NOMO-1 treated with DMSO at 0.1 percent for 48 hours (cell line): Measurements from ENCODE around the gene RAB7A.
"Not testable (repeated sequence)": the region's sequence is repeated elsewhere in the genome, so short reads cannot be mapped to it uniquely, and the experiment has no call there.

Experiments
- DNase-seq: peaks from one replicate; lab custom pipeline; 2025; ENCODE audit not compliant: unreplicated experiment; lab: John Stamatoyannopoulos, UW

Gene RAB7A

GRCh38 chr3:128815318-128816064, 89.5 kb downstream of the RAB7A start:
- peak; percentile 15 for DNase-seq

DNA sequence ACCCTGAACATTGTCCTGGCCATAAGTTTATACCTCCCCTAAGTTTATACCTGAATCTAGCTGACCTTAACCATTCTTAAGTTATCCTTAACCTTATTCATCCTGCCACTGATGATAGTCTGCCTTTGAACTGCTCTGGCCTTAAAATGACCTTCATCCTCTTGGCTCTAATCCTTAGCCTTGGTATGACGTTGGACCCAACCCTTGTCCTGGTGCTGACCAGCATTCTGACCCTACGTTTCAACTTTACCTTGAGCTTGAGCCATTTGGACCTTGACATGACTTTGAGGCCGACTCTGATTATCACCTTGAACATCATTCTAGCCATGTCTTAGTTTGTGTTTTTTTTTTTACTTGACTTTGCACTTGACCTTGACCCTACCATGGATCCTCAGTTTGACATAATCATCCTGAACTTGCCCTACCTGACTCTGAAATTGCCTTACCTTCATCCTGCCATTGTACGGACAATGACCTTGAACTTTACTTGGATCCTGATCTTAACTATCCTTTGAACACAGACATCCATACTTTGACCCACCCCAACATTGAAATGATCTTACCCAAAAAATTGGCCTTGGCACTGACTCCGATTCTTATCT, 92.3 kb downstream of the RAB7A start:
- DNase-seq: no peak

- no peak for DNase-seq
These were observed 94.4 kb downstream of the RAB7A start for GRCh38 chr3:128820252-128820839.

DNA sequence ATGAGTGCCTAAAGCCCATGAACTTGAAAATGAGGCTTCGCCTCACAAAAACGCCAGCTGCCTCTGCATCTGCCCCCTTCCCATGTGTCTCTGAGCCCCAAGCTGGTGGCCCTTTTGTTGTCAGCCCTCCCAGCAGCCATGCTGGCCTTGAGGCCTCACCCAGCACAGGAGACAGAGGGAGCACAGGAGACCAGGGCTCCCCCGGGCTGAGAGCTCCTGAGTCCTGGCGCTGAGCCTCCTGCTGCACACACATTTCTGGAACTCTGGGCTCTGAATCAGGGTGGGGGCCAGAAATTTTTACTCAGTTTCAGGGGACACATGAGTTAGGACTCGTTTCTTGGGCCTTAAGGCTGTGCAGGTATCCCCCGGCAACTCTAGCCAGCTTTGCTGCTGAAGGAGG, 97.0 kb downstream of the RAB7A start:
- DNase-seq: no peak

- no peak for DNase-seq
These were observed 97.6 kb downstream of the RAB7A start for GRCh38 chr3:128823631-128824030.

- DNase-seq: no peak
These were observed 98.3 kb downstream of the RAB7A start for GRCh38 chr3:128824132-128824850.

DNA sequence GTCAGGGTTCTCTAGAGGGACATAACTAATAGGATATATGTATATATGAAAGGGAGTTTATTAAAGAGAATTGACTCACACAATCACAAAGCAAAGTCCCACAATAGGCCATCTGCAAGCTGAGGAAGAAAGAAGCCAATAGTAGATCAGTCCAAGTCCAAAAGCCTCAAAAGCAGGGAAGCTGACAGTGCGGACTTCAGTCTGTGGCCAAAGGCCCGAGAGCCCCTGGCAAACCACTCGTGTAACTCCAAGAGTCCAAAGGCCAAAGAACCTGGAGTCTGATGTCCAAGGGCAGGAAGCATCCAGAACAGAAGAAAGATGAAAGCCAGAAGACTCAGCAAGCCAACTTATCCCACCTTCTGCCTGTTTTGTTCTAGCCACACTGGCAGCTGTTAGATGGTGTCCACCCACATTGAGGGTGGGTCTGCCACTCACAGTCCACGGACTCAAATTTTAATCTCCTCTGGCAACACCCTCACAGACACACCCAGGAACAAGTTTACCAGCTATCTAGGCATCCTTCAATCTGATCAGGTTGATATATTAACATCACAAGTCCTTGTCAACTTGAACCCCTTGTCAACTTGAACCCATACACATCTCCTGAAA, 99.2 kb downstream of the RAB7A start:
- DNase-seq: no peak

- not testable (repeated sequence) for DNase-seq
These were observed 103.1 kb downstream of the RAB7A start for GRCh38 chr3:128829087-128829486.

GRCh38 chr3:128829925-128830625, 104.1 kb downstream of the RAB7A start:
- DNase-seq: not testable (repeated sequence)

DNA sequence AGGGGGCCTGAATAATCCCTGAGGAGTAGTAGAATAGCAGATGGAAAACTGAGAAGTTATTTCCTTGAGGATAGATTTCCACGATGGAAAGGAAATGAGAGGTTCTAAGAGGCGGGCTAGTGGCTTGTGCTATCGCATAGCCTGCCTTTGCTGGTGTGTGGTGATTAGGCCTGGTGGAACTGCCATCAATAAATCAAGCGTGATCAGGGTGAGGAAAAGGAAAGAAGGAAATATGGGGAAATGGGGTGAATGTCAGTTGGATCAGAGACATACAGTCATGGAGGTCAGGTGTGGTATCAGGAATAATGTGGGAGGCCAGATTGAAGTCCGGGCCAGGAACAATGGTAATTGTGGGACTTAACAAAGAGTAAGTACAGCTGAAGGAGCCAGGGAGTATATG, 104.8 kb downstream of the RAB7A start:
- DNase-seq: not testable (repeated sequence)

DNA sequence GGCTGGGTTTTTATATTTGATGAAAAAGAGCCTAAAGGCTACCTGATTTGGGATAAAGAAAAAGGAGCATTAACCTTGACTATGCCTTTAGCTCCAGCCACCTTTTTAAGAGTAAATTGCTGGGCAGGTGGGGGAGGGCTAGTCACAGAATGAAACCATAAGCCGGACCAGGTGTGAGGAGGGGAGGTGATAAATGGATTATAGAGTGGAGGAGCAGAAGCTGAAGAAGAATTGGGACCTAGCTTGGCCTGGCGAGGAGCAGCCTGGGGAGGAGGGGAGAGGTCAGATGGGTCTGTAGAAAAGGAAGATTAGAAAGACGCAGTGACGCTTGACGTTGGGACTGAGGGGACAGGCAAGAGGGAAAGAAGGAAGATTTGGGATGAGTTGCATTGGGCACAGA, 107.0 kb downstream of the RAB7A start:
- not testable (repeated sequence) for DNase-seq

DNA sequence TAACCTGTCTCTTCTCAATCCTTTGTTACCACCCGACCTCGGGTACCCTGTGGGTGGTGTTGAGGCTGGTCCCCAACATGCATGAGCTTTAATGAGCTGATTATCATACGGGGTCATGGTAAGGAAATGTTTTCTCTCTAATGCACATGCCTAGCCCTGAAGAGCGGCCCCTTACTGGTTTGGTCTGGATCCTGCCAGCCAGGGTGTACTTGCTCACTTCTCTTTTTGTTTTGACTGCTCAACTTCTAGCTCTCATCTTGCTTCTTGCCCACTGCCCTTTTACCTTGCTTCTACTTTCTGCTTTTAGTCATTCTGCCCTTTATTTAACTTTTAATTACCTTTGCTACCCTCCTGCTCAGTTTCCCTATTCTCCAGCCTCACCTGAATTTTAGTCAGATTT, 109.1 kb downstream of the RAB7A start:
- DNase-seq: peak; percentile 34

GRCh38 chr3:128841926-128842920, 116.2 kb downstream of the RAB7A start:
- no peak for DNase-seq

- DNase-seq: no peak
These were observed 118.5 kb downstream of the RAB7A start for GRCh38 chr3:128844502-128844901.

GRCh38 chr3:128845119-128845777, 119.3 kb downstream of the RAB7A start:
- peak; percentile 52 for DNase-seq

GRCh38 chr3:128845778-128846485, 119.9 kb downstream of the RAB7A start:
- DNase-seq: peak; percentile 97

- DNase-seq: peak; percentile 77
These were observed 120.5 kb downstream of the RAB7A start for GRCh38 chr3:128846486-128846891.

DNA sequence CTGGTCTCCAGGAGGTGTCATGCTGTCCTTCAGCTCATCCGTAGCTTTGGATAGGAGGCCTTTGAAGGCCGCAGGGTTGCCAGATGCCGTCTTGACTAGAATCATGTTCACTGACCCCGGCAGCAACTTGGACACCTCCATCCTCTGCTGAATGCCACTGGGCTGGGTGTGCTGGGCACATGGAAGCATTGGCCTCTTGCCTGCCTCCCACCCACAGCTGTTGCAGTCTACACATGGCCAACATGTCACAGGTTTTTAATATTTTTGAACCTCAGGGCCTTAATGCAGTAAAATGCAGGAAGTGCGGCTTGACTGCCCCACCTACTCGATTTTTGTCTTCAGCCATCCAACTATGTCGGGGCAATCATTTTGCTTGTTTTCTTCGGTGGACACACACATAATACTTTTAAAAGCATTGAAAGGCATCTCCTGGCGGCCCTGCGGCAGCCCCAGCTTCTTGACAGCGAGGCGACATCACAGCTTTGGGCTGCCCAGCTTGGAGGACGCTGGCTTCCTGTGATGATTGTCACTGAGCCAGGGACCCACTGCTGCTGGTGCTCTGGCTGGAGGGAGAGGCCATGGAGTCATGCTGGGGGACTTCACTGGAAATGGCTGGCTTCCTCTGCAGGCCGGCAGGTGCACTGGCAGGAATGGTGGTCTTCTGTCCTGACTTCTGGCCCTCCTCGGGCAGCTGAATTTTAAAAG, 121.8 kb downstream of the RAB7A start:
- DNase-seq: no peak
